ENCODE results near the gene FAM25G.
"Not testable (repeated sequence)": the region's sequence is repeated elsewhere in the genome, so short reads cannot be mapped to it uniquely, and the experiment has no call there.

The FAM25G gene

DNA sequence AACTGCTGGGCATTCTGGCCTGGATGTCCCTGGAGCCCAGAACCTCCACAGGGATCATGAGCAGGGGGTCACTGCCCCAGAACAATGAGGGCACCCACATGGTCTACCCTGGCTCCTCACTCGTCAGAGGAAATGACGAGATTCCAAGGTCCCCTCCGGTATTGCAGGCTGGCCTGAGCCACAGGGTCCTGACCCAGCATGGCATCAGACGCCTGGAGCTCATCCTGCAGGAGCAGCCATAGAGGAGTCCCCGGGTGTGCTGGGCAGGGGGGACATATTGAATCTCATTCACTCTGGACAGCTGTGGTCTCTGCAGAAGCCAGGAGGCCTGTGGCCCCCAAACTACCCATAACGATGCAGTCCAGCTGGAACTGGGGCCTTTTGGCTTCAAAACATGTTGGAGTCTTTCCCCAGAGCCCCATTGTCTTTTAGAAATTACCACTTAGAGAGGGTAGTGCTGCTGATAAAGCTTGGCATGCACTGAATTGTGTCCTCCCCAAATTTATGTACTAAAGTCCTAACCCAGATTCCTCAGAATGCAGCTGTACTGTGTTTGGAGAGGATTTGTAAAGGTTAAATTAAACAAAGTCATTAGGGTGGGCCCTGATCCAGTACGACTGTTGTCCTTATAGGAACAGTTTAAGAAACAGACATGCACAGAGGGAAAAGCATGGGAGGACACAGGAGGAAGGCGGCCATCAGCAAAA is 35.3 kb downstream of the FAM25G start:
- no peak for TF ChIP-seq CTCF (IDR thresholded peaks at IDR 0.05; ENCODE audit: insufficient read depth, low read depth, low read length, missing control alignments)
- no peak for DNase-seq (ENCODE audit: low read depth)
- H3K4me3 ChIP-seq (ENCODE audit: low read depth, low read length), result no peak overlapping the region

DNA sequence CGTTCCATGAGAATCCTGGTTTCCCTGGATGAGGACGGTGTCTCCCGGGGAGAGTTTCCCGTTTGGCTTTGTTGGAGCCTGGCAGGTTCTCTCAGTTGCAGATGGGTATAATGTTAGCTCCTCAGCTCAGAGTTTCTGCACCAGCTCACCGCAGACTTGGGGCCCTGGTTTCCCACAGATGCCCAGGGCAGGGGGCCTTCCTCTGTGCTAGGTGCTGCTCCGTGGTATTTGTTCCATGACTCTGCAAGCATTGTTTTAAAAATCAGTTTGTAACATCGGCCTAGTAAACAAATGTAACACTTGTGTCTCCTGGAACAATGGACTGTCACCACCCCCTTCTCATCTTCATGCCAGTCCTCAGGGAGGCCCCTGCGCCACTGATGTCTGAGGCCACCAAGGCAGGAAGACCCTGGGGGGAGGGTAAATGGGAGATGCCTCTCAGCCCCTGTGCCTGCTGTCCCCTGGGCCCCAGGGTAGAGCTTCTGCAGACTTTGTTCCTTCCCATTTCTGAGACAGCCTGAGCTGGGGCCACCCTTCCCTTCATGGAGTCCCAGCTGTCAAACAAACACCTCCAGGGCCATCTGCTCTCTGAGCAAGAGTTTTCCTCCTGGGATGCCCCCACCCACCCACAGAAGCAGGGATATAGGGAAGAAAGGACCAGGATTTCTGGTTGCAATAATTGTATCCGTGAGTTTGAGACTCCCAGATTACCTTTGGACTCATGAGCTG is 36.0 kb downstream of the FAM25G start:
- H3K4me3 ChIP-seq (ENCODE audit: low read depth, low read length); DNase-seq (ENCODE audit: low read depth): not testable (repeated sequence)

DNA sequence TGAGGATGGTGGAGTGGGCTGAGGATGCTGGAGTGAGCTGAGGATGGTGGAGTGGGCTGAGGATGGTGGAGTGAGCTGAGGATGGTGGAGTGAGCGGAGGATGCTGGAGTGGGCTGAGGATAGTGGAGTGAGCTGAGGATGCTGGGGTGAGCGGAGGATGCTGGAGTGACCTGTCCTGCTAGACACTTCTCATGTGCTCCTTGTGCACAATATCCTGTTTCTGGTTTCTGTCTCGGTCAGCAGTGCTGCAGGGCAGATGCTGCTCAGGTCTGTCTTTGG is 36.8 kb downstream of the FAM25G start:
- DNase-seq (ENCODE audit: low read depth), result no peak
- TF ChIP-seq CTCF (IDR thresholded peaks at IDR 0.05; ENCODE audit: insufficient read depth, low read depth, low read length, missing control alignments), result no peak
- no peak overlapping the region for H3K4me3 ChIP-seq (ENCODE audit: low read depth, low read length)

- no peak overlapping the region for H3K4me3 ChIP-seq (ENCODE audit: low read depth, low read length)
- no peak for TF ChIP-seq CTCF (IDR thresholded peaks at IDR 0.05; ENCODE audit: insufficient read depth, low read depth, low read length, missing control alignments)
- no peak for DNase-seq (ENCODE audit: low read depth)
Measured at GRCh38 chr10:47454008-47454779, 37.3 kb downstream of the FAM25G start.

- no peak for TF ChIP-seq CTCF (IDR thresholded peaks at IDR 0.05; ENCODE audit: insufficient read depth, low read depth, low read length, missing control alignments)
- DNase-seq (ENCODE audit: low read depth), result no peak
- H3K4me3 ChIP-seq (ENCODE audit: low read depth, low read length), result no peak overlapping the region
Measured at GRCh38 chr10:47453141-47454007, 38.1 kb downstream of the FAM25G start.

DNA sequence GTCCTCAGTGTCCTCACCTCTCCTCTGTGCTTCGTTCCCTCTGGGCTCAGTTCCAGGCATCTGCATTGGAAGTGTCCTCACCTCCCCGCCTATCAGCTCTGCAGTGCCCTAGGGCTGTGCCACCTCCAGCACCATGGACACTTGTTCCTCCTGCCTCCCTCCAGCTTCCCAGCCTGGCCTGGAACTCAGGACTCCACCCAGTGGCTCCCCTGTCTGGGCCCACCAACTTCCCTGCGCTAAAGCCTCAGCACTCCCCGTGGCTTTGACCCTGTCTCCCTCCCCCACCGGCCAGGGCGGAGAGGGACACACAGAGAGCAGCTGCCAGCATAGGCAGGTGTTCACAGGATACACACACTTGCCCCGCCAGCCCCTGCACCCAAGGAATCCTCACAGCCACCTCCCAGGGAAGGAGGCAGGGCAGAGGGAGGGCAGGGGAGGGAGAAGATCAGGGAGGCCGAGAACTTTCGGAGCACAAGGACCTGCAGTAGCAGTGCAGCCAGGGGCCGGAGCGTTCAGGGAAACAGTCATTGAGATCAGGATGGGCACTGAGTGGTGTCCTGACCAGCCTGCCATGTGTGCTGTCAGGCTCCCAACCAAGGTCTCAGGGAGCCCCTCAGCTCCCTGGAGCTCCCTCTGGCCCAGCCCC is 38.9 kb downstream of the FAM25G start:
- no peak for DNase-seq (ENCODE audit: low read depth)
- no peak for TF ChIP-seq CTCF (IDR thresholded peaks at IDR 0.05; ENCODE audit: insufficient read depth, low read depth, low read length, missing control alignments)
- no peak overlapping the region for H3K4me3 ChIP-seq (ENCODE audit: low read depth, low read length)

Data from GM12865 (cell line).